T47D (cell line): Measurements from ENCODE around the gene ING5.
"Not testable (repeated sequence)": the region's sequence is repeated elsewhere in the genome, so short reads cannot be mapped to it uniquely, and the experiment has no call there.

Experiments used
- DNase-seq, 2 experiments: peaks; one replicate each; pipeline versions ENCODE4 v3.0.0 to v3.0.0-alpha.2; 2011 to 2012; ENCODE audit warnings: low read depth in 1 of 2, low spot score in 1 of 2
- JUND ChIP-seq: IDR thresholded peaks from 2 replicates; pipeline ENCODE4 v1.6.1; 2012; ENCODE audit warnings: low read depth
- in situ Hi-C: cut with HindIII; loops from 2 replicates; pipeline ENCODE4 v1.10.0; 2016; ENCODE audit warnings: low sequenced_read_pairs, low pct_unique_long_range_greater_than_20kb

The ING5 gene

DNA sequence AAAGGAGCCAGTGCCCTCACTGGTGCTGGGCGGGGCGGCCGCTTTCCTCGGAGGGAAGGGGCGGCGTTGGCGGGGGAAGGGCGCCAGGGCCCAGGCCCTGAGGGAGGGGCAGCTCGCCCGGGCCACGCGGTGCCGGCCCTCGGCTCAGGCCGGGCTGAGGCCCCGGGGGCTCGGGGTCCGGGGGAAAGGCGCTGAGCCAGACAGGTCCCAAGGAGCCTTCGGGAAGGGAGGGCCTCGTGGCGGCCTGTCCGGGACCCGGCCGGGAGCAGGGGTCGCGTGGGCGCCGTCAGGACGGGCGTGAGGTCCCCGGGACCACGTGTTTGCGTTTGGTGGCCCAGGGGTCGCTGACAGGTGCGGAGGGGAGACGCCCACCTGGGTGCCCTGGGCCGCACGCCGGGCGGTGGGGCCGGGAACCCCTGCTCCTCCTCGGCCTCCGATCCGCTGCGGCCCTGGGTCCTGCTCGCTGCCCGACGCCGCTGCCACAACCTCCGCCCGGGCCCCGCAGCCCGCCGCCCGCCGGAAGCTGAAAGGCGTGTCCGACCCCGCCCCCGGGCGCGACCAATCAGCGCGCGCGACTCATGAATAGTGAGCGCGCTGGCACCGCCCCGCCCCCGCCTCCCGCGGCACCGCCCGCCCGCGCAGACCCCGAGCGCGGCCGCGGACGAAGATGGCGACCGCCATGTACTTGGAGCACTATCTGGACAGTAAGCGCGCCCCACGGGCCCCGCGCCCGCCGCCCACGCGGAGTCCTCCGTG is at the start of gene ING5:
Gene ING5 (plus strand): TSS at position 641 of the 756 bp plus-strand sequence. CDS start 27 bp downstream, at position 668.
- no peak for TF ChIP-seq JUND
- DNase-seq: peak; percentile 74 to 94
- in situ Hi-C loops: no loop called here

- in situ Hi-C loops: no loop called here
- TF ChIP-seq JUND: no peak
- DNase-seq: no peak
Measured at GRCh38 chr2:241652142-241652541, 49.7 kb upstream of the ING5 start.

- TF ChIP-seq JUND: no peak
- DNase-seq: no peak
- in situ Hi-C loops: no loop called here
Measured at GRCh38 chr2:241652722-241653121, 49.1 kb upstream of the ING5 start.

- no peak for TF ChIP-seq JUND
- in situ Hi-C loops: no loop called here
- DNase-seq: no peak
Measured at GRCh38 chr2:241653210-241653750, 48.6 kb upstream of the ING5 start.

- in situ Hi-C loops: no loop called here
- no peak for DNase-seq
- TF ChIP-seq JUND: no peak
Measured at GRCh38 chr2:241654551-241654950, 47.3 kb upstream of the ING5 start.

- no peak for TF ChIP-seq JUND
- in situ Hi-C loops: no loop called here
- no peak for DNase-seq
Measured at GRCh38 chr2:241655516-241656189, 46.2 kb upstream of the ING5 start.

GRCh38 chr2:241656190-241656741 is 45.6 kb upstream of the ING5 start:
- TF ChIP-seq JUND: no peak
- DNase-seq: no peak
- in situ Hi-C loops: no loop called here

DNA sequence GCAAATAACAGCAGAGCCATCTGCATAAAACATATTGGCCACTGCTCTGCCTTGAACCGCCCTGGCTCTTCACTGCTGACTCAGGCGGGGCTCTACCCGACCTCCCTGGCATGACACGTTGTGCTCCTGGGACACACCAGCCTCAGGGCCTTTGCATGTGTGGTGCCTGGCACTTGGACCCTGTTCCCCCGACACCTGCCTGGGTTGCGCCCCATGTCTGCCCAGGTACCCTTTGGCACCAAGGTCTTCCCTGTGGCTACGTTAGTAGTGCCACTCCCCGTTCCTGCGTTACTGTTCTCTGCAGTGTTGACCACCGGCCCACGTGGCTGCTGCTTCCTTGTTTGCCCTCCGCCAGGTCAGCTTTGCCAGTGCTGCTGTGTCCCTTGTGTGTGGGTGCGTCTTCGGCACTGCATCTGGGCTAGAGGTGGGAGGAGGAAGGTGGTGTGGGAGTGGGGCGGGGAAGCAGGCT is 44.0 kb upstream of the ING5 start:
- no peak for DNase-seq
- no peak for TF ChIP-seq JUND
- in situ Hi-C loops: no loop called here

DNA sequence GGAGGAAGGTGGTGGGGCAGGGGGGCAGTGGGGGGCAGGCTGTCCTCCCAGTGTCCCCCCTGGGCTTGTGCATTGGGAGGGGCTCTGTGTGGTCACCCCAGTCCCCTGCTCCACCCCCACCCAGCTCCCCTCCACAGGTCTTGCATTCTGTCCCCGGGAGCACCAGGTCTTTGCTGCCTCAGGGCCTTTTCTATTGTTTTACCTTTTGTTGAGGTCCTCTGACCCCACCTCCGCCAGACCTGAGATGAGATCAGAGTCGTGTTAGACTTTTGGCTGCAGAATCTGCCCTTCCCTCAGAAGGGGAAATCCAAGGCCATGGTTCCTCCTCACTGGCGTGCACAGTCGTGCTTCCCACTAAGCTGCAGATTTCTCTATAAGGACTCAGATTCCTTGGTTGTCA is 43.5 kb upstream of the ING5 start:
- no peak for TF ChIP-seq JUND
- in situ Hi-C loops: no loop called here

DNA sequence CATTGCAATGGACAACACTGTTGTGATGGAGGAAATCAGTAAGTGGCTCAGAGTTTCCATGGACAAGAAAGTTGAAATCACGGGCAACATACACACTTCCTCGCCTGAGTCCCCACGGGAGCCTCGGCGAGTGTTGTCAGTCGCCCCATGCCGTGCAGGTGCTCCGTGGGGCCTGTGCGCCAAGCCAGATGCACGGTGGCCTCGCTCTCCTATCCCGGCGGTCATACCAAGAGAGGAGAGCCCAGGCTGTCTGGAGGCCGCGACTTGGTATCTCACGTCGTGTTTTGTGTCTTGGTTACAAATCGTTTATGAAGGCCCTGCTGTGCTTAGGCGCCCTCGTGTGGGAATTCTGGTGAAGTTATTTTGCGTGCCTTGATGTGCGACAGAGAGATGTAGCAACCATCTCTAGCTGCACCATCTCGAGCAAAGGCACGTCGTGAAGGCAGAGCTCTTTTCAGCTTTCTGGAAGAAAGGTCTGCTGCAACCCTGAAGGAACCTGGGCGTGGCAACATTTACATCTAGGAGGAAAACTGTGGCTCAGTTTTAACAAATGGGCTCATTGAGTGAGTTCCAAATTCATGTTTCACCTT is 42.6 kb upstream of the ING5 start:
- in situ Hi-C loops: no loop called here
- peak in 1 of 2 experiments; percentile 79 for DNase-seq
- no peak for TF ChIP-seq JUND

More for the DNA sequence above, 43.5 kb upstream of the ING5 start:
- DNase-seq: no peak

GRCh38 chr2:241660593-241661213 is 41.1 kb upstream of the ING5 start:
- in situ Hi-C loops: no loop called here
- DNase-seq: no peak
- no peak for TF ChIP-seq JUND

DNA sequence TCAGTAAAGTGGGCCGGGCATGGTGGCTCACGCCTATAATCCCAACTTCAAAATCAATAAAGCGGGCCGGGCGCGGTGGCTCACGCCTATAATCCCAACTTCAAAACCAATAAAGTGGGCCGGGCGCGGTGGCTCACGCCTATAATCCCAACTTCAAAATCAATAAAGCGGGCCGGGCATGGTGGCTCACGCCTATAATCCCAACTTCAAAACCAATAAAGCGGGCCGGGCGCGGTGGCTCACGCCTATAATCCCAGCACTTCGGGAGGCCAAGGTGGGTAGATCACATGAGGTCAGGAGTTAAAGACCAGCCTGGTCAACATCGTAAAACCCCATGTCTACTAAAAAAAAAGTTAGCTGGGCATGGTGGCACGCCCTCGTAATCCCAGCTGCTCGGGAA is 39.1 kb upstream of the ING5 start:
- in situ Hi-C loops, DNase-seq: not testable (repeated sequence)
